LNCaP clone FGC (cell line): ENCODE results near the gene MTUS2.

Experiments
- DNase-seq: peaks from one replicate; pipeline ENCODE4 v3.0.0-alpha.2; 2011; ENCODE audit warnings: low read depth
- H3K4me3 ChIP-seq: 2 replicates; pipeline ENCODE4 v1.5.1; 2011; ENCODE audit warnings: mild to moderate bottlenecking, low read depth, low read length, control low read depth
- CTCF ChIP-seq: IDR thresholded peaks from 2 replicates; pipeline ENCODE4 v1.5.1; 2012; ENCODE audit warnings: mild to moderate bottlenecking; ENCODE audit not compliant: control insufficient read depth, insufficient read depth; ENCODE audit errors: extremely low read depth

MTUS2 gene

GRCh38 chr13:28889086-28889732, 69.1 kb downstream of the MTUS2 start:
- no peak for TF ChIP-seq CTCF
- DNase-seq: no peak
- no peak overlapping the region for H3K4me3 ChIP-seq

GRCh38 chr13:28890712-28891111, 70.6 kb downstream of the MTUS2 start:
- TF ChIP-seq CTCF: no peak
- no peak for DNase-seq
- no peak overlapping the region for H3K4me3 ChIP-seq

GRCh38 chr13:28918030-28918429, 97.9 kb downstream of the MTUS2 start:
- TF ChIP-seq CTCF: no peak
- DNase-seq: no peak
- H3K4me3 ChIP-seq: no peak overlapping the region

GRCh38 chr13:28922341-28922740, 102.2 kb downstream of the MTUS2 start:
- DNase-seq: no peak
- TF ChIP-seq CTCF: no peak
- H3K4me3 ChIP-seq: no peak overlapping the region

GRCh38 chr13:28935104-28935503, 115.0 kb downstream of the MTUS2 start:
- no peak for DNase-seq
- TF ChIP-seq CTCF: no peak
- H3K4me3 ChIP-seq: no peak overlapping the region

- no peak overlapping the region for H3K4me3 ChIP-seq
- no peak for TF ChIP-seq CTCF
- no peak for DNase-seq
Measured at GRCh38 chr13:28942906-28943305, 122.8 kb downstream of the MTUS2 start.

GRCh38 chr13:28953714-28954418, 133.7 kb downstream of the MTUS2 start:
- TF ChIP-seq CTCF: no peak
- H3K4me3 ChIP-seq: no peak overlapping the region
- DNase-seq: no peak
